ENCODE results near the gene MYO7A.

The MYO7A gene

DNA sequence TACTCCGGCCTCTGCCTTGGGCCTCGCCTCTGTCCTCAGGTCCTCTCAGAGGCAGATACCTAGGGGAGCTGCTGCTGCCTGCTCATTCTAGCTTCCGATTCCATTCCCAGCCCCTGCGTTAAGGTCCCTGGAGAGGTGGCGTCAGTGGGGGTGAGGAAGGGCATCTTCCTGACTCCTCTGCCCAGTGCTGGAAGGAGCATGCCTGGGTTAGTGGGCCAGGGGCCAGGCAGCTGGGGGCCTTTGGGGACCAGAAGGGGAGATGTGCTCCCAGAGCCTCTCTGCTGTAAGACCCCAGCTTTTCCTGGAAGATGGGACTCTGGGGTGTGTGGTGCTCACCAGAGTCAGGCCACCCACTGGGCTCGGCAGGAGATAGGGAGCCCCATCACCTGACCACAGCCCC lies 3.6 kb upstream of the MYO7A start:
- no peak overlapping the region for H3K4me3 ChIP-seq (ENCODE audit: low read depth, low read length, poor library complexity, severe bottlenecking)
- H3K9me3 ChIP-seq (ENCODE audit: low read length): no peaks in the 10 kb centered on the region
- no peak overlapping the region for H3K4me2 ChIP-seq (ENCODE audit: low read length)
- H3K27ac ChIP-seq (ENCODE audit: low read depth, low read length, poor library complexity, severe bottlenecking): no peak overlapping the region
- no peak overlapping the region for H2AFZ ChIP-seq (ENCODE audit: low read length)
- TF ChIP-seq EZH2 (IDR thresholded peaks at IDR 0.05; ENCODE audit: borderline replicate concordance, low read length): no peak
- TF ChIP-seq, protein P1, sequence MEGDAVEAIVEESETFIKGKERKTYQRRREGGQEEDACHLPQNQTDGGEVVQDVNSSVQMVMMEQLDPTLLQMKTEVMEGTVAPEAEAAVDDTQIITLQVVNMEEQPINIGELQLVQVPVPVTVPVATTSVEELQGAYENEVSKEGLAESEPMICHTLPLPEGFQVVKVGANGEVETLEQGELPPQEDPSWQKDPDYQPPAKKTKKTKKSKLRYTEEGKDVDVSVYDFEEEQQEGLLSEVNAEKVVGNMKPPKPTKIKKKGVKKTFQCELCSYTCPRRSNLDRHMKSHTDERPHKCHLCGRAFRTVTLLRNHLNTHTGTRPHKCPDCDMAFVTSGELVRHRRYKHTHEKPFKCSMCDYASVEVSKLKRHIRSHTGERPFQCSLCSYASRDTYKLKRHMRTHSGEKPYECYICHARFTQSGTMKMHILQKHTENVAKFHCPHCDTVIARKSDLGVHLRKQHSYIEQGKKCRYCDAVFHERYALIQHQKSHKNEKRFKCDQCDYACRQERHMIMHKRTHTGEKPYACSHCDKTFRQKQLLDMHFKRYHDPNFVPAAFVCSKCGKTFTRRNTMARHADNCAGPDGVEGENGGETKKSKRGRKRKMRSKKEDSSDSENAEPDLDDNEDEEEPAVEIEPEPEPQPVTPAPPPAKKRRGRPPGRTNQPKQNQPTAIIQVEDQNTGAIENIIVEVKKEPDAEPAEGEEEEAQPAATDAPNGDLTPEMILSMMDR (IDR thresholded peaks at IDR 0.05; ENCODE audit: low read length): no peak
- H3K4me1 ChIP-seq (ENCODE audit: insufficient read depth, low read length, severe bottlenecking): no peaks in the 10 kb centered on the region
- H3K9me2 ChIP-seq (ENCODE audit: low read depth, low read length): no peaks in the 10 kb centered on the region
- H3K36me3 ChIP-seq (ENCODE audit: insufficient read depth, low read length): no peaks in the 10 kb centered on the region
- no peaks in the 10 kb centered on the region for H3F3A ChIP-seq (ENCODE audit: insufficient read depth, low read length)
- H4K20me1 ChIP-seq (ENCODE audit: insufficient read depth, low read length): no peaks in the 10 kb centered on the region
- H3K9ac ChIP-seq (ENCODE audit: low read length): no peak overlapping the region
- H3K79me2 ChIP-seq (ENCODE audit: insufficient read depth, low read length): no peaks in the 10 kb centered on the region
- 0 out of 2 replicates have a peak, but pooled peaks cover 4% of the 10 kb centered on the region for H3K27me3 ChIP-seq (ENCODE audit: insufficient read depth, low read length)

- TF ChIP-seq EZH2 (IDR thresholded peaks at IDR 0.05; ENCODE audit: borderline replicate concordance, low read length): no peak
- TF ChIP-seq, protein P1 (IDR thresholded peaks at IDR 0.05; ENCODE audit: low read length): no peak
Measured at GRCh38 chr11:77125191-77125590, 2.9 kb upstream of the MYO7A start.

DNA sequence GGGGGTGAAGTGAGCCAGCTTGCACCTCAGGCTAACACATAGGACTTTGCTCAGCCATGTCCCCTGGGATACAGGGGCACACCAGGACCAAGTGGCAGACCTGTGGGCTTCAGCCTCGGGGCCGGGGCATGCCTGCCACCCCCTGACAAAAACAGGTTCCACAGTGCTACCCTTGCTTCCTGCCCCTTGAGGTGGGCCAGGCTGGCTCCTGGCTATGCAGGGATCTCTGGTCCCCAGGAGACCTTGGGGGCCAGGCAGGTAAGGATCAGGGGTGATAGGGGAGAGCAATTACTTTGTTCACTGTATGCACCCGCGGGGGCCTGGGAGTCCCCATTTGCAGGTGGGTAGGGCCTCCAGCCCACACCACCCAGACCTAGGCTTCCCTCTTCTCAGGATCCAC lies 2.4 kb upstream of the MYO7A start:
- Histone ChIP-seq H3K27ac (ENCODE audit: low read depth, low read length, poor library complexity, severe bottlenecking) (no peak overlapping the region), H3K4me2 (ENCODE audit: low read length) (no peak overlapping the region), H2AFZ (ENCODE audit: low read length) (no peak overlapping the region), H3K4me1 (ENCODE audit: insufficient read depth, low read length, severe bottlenecking) (no peaks in the 10 kb centered on the region), H3K27me3 (ENCODE audit: insufficient read depth, low read length) (0 out of 2 replicates have a peak, but pooled peaks cover 4% of the 10 kb centered on the region), H3K36me3 (ENCODE audit: insufficient read depth, low read length) (no peaks in the 10 kb centered on the region), H3K4me3 (ENCODE audit: low read depth, low read length, poor library complexity, severe bottlenecking) (no peak overlapping the region), H3K9ac (ENCODE audit: low read length) (no peak overlapping the region), H3K9me2 (ENCODE audit: low read depth, low read length) (no peaks in the 10 kb centered on the region), H3K79me2 (ENCODE audit: insufficient read depth, low read length) (no peaks in the 10 kb centered on the region), H4K20me1 (ENCODE audit: insufficient read depth, low read length) (no peaks in the 10 kb centered on the region), H3K9me3 (ENCODE audit: low read length) (no peaks in the 10 kb centered on the region), H3F3A (ENCODE audit: insufficient read depth, low read length) (no peaks in the 10 kb centered on the region)
- TF ChIP-seq, protein P1 (IDR thresholded peaks at IDR 0.05; ENCODE audit: low read length): no peak

More at GRCh38 chr11:77125191-77125590, 2.9 kb upstream of the MYO7A start:
- Histone ChIP-seq H2AFZ (ENCODE audit: low read length) (no peak overlapping the region), H3K4me1 (ENCODE audit: insufficient read depth, low read length, severe bottlenecking) (no peaks in the 10 kb centered on the region), H3K36me3 (ENCODE audit: insufficient read depth, low read length) (no peaks in the 10 kb centered on the region), H3K9ac (ENCODE audit: low read length) (no peak overlapping the region), H3K4me2 (ENCODE audit: low read length) (no peak overlapping the region), H3F3A (ENCODE audit: insufficient read depth, low read length) (no peaks in the 10 kb centered on the region), H3K9me2 (ENCODE audit: low read depth, low read length) (no peaks in the 10 kb centered on the region), H4K20me1 (ENCODE audit: insufficient read depth, low read length) (no peaks in the 10 kb centered on the region), H3K27ac (ENCODE audit: low read depth, low read length, poor library complexity, severe bottlenecking) (no peak overlapping the region), H3K9me3 (ENCODE audit: low read length) (no peaks in the 10 kb centered on the region), H3K79me2 (ENCODE audit: insufficient read depth, low read length) (no peaks in the 10 kb centered on the region), H3K4me3 (ENCODE audit: low read depth, low read length, poor library complexity, severe bottlenecking) (no peak overlapping the region), H3K27me3 (ENCODE audit: insufficient read depth, low read length) (0 out of 2 replicates have a peak, but pooled peaks cover 4% of the 10 kb centered on the region)

All from OCI-LY1 (cell line).